ENCODE data around the gene PRKAA1.
A peak's percentile ranks its signal among the peaks of the same experiment; 100 is the strongest.

Gene PRKAA1

GRCh38 chr5:40755407-40756365 lies 42.5 kb downstream of the PRKAA1 start, which contains the start of gene TTC33 (continued):
- TF ChIP-seq HOXC10 (CRISPR knock-in tag; IDR thresholded peaks at IDR 0.05) (0 out of 2 replicates have a peak, but pooled peaks have one; percentile 54), KLF10 (tag by site-specific recombination; IDR thresholded peaks at IDR 0.05) (peak; percentile 78), PATZ1 (tag by site-specific recombination; IDR thresholded peaks at IDR 0.05) (peak; percentile 78), ZNF768 (tag by site-specific recombination; IDR thresholded peaks at IDR 0.05) (peak; percentile 51; the same call in 1 of the 2 replicates), ZNF664 (tag by site-specific recombination; IDR thresholded peaks at IDR 0.05) (no peak), ZNF529 (tag by site-specific recombination; IDR thresholded peaks at IDR 0.05; ENCODE audit: insufficient replicate concordance) (no peak), ZFP69B (tag by site-specific recombination; IDR thresholded peaks at IDR 0.05) (peak; percentile 22; the same call in 1 of the 2 replicates), ZNF473 (tag by site-specific recombination; IDR thresholded peaks at IDR 0.05) (no peak), FEZF1 (tag by site-specific recombination; IDR thresholded peaks at IDR 0.05) (no peak), RBAK (tag by site-specific recombination; IDR thresholded peaks at IDR 0.05) (no peak), ZNF37A (tag by site-specific recombination; IDR thresholded peaks at IDR 0.05) (no peak), ZNF596 (tag by site-specific recombination; IDR thresholded peaks at IDR 0.05) (no peak), ZNF394 (tag by site-specific recombination; IDR thresholded peaks at IDR 0.05; ENCODE audit: borderline replicate concordance) (no peak; the same call in 1 of the 2 replicates), ZNF548 (tag by site-specific recombination; IDR thresholded peaks at IDR 0.05) (no peak), ZNF677 (tag by site-specific recombination; IDR thresholded peaks at IDR 0.05) (no peak), ZNF184 (tag by site-specific recombination; IDR thresholded peaks at IDR 0.05) (no peak), ZNF274 (IDR thresholded peaks at IDR 0.05; ENCODE audit: low read length) (no peak), ZNF274 (tag by site-specific recombination; IDR thresholded peaks at IDR 0.05; ENCODE audit: borderline replicate concordance) (no peak), ZNF707 (tag by site-specific recombination; IDR thresholded peaks at IDR 0.05) (no peak), ZNF544 (tag by site-specific recombination; IDR thresholded peaks at IDR 0.05) (no peak), OSR2 (tag by site-specific recombination; IDR thresholded peaks at IDR 0.05) (no peak), SETDB1 (IDR thresholded peaks at IDR 0.05; ENCODE audit: insufficient read length, low read length) (no peak), ZNF341 (tag by site-specific recombination; IDR thresholded peaks at IDR 0.05; ENCODE audit: low read depth) (no peak; the same call in 1 of the 2 replicates), ZNF555 (tag by site-specific recombination; conservative IDR thresholded peaks at IDR 0.05) (no peak), ZIC2 (tag by site-specific recombination; IDR thresholded peaks at IDR 0.05) (no peak), ZNF426 (tag by site-specific recombination; IDR thresholded peaks at IDR 0.05) (no peak), ZNF175 (tag by site-specific recombination; IDR thresholded peaks at IDR 0.05) (no peak), ZNF621 (tag by site-specific recombination; IDR thresholded peaks at IDR 0.05) (no peak), ZNF223 (tag by site-specific recombination; IDR thresholded peaks at IDR 0.05) (no peak), ZNF558 (tag by site-specific recombination; IDR thresholded peaks at IDR 0.05) (no peak), ZNF26 (tag by site-specific recombination; IDR thresholded peaks at IDR 0.05) (no peak)
- TF ChIP-seq, protein P1, sequence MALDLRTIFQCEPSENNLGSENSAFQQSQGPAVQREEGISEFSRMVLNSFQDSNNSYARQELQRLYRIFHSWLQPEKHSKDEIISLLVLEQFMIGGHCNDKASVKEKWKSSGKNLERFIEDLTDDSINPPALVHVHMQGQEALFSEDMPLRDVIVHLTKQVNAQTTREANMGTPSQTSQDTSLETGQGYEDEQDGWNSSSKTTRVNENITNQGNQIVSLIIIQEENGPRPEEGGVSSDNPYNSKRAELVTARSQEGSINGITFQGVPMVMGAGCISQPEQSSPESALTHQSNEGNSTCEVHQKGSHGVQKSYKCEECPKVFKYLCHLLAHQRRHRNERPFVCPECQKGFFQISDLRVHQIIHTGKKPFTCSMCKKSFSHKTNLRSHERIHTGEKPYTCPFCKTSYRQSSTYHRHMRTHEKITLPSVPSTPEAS (tag by site-specific recombination; IDR thresholded peaks at IDR 0.05): no peak; the same call in 1 of the 2 replicates
- TF ChIP-seq, protein P2, sequence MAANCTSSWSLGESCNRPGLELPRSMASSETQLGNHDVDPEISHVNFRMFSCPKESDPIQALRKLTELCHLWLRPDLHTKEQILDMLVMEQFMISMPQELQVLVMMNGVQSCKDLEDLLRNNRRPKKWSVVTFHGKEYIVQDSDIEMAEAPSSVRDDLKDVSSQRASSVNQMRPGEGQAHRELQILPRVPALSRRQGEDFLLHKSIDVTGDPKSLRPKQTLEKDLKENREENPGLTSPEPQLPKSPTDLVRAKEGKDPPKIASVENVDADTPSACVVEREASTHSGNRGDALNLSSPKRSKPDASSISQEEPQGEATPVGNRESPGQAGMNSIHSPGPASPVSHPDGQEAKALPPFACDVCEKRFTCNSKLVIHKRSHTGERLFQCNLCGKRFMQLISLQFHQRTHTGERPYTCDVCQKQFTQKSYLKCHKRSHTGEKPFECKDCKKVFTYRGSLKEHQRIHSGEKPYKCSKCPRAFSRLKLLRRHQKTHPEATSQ (tag by site-specific recombination; IDR thresholded peaks at IDR 0.05): no peak; the same call in 1 of the 2 replicates
- TF ChIP-seq, protein P3, sequence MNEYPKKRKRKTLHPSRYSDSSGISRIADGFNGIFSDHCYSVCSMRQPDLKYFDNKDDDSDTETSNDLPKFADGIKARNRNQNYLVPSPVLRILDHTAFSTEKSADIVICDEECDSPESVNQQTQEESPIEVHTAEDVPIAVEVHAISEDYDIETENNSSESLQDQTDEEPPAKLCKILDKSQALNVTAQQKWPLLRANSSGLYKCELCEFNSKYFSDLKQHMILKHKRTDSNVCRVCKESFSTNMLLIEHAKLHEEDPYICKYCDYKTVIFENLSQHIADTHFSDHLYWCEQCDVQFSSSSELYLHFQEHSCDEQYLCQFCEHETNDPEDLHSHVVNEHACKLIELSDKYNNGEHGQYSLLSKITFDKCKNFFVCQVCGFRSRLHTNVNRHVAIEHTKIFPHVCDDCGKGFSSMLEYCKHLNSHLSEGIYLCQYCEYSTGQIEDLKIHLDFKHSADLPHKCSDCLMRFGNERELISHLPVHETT (tag by site-specific recombination; IDR thresholded peaks at IDR 0.05): peak; percentile 61; the same call in 1 of the 2 replicates

All from HEK293 (cell line).